Activated B cell treated with CpG ODN at 0.5 μM for 24 hours (primary cell): ENCODE measurements around the gene MADD. TPM values are rescaled to one million over a fixed set of nuclear protein-coding genes. Genes with fewer than 3 reads are reported as not detected.

Source experiments
- ATAC-seq: fragments of 200-7000 bp; cut with Tn5 transposase; one replicate; pipeline ENCODE4 v1.10.0; 2021; ENCODE audit warnings: low read depth, mild to moderate bottlenecking, moderate library complexity
- CTCF ChIA-PET: fragments of 350-600 bp; sonication (Branson Sonifier 250); formaldehyde crosslinking; loops from one replicate; lab custom pipeline; 2021; ENCODE audit warnings: antibody characterized with exemption; lab: Charles Lee
- POLR2A ChIA-PET: fragments of 350-600 bp; sonication (Branson Sonifier 250); formaldehyde crosslinking; loops from one replicate; lab custom pipeline; 2021; ENCODE audit warnings: antibody characterized with exemption; lab: Charles Lee
- DNase-seq: peaks from one replicate; pipeline ENCODE4 v3.0.0; 2022
- H3K27ac Mint-ChIP-seq: one replicate; pipeline ENCODE4 v1.8.0; 2020; ENCODE audit warnings: mixed read lengths
- H3K27me3 Mint-ChIP-seq: one replicate; pipeline ENCODE4 v1.8.0; 2021; ENCODE audit warnings: mixed read lengths
- H3K36me3 Mint-ChIP-seq: one replicate; pipeline ENCODE4 v1.8.0; 2021; ENCODE audit warnings: low read depth, mixed read lengths
- H3K4me1 Mint-ChIP-seq: one replicate; pipeline ENCODE4 v1.8.0; 2021; ENCODE audit warnings: mixed read lengths
- H3K4me3 Mint-ChIP-seq: one replicate; pipeline ENCODE4 v1.8.0; 2020; ENCODE audit warnings: mild to moderate bottlenecking, mixed read lengths
- H3K9me3 Mint-ChIP-seq: one replicate; pipeline ENCODE4 v1.8.0; 2020; ENCODE audit warnings: mixed read lengths
- intact Hi-C: fragments of 100-400 bp; cut with micrococcal nuclease; formaldehyde crosslinking; loops from one replicate; pipeline ENCODE4 v1.15.1; 2024
- total RNA-seq: library from RNA; stranded (reverse); gene quantifications from 2 replicates; pipeline ENCODE4 v1.2.3, GENCODE V29; 2022
- TF ChIP-seq, protein P1 (sequence below): fragments of 200-600 bp; IDR thresholded peaks from one replicate; pipeline ENCODE4 v1.8.0; 2022; ENCODE audit warnings: antibody characterized with exemption, mild to moderate bottlenecking

Gene MADD
- total RNA-seq, 1 donor from 2014 or later, result 86.9 TPM

GRCh38 chr11:47369676-47370075, 99.7 kb downstream of the MADD start:
- Mint-ChIP-seq H3K4me1 (peaks cover 52% of the 10 kb centered on the region), H3K36me3 (peaks cover 75% of the 10 kb centered on the region), H3K27me3 (no peaks in the 10 kb centered on the region), H3K4me3 (no peak overlapping the region), H3K27ac (peak overlapping the region; percentile 73), H3K9me3 (no peaks in the 10 kb centered on the region)
- DNase-seq (no peak), ATAC-seq (no peak)
- TF ChIP-seq, protein P1, sequence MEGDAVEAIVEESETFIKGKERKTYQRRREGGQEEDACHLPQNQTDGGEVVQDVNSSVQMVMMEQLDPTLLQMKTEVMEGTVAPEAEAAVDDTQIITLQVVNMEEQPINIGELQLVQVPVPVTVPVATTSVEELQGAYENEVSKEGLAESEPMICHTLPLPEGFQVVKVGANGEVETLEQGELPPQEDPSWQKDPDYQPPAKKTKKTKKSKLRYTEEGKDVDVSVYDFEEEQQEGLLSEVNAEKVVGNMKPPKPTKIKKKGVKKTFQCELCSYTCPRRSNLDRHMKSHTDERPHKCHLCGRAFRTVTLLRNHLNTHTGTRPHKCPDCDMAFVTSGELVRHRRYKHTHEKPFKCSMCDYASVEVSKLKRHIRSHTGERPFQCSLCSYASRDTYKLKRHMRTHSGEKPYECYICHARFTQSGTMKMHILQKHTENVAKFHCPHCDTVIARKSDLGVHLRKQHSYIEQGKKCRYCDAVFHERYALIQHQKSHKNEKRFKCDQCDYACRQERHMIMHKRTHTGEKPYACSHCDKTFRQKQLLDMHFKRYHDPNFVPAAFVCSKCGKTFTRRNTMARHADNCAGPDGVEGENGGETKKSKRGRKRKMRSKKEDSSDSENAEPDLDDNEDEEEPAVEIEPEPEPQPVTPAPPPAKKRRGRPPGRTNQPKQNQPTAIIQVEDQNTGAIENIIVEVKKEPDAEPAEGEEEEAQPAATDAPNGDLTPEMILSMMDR, result no peak
- ChIA-PET POLR2A (interaction anchor here (0.5 kb wide), 1 partner anchor 54 kb away, joined by 5 read pairs; no protein-coding TSS in a partner anchor), CTCF (interaction anchor here (0.6 kb wide), 1 partner anchor 43 kb away, joined by 5 read pairs; no protein-coding TSS in a partner anchor)
- intact Hi-C loops, result no loop called here

- Mint-ChIP-seq H3K27ac (no peak overlapping the region), H3K36me3 (peaks cover 71% of the 10 kb centered on the region), H3K4me3 (no peak overlapping the region), H3K27me3 (no peaks in the 10 kb centered on the region), H3K9me3 (no peaks in the 10 kb centered on the region), H3K4me1 (peaks cover 58% of the 10 kb centered on the region)
- DNase-seq, result no peak
- no peak for ATAC-seq
- CTCF ChIA-PET, result interaction anchor here (0.6 to 4.1 kb wide), 5 partner anchors 27 to 82 kb away, joined by 3 to 67 read pairs (median 22); no protein-coding TSS in a partner anchor
- POLR2A ChIA-PET, result interaction anchor here (2.5 kb wide), 1 partner anchor 19 kb away, joined by 16 read pairs; no protein-coding TSS in a partner anchor
- TF ChIP-seq, protein P1, result no peak
- intact Hi-C loops, result no loop called here
Measured at GRCh38 chr11:47372422-47372821, 102.5 kb downstream of the MADD start.

DNA sequence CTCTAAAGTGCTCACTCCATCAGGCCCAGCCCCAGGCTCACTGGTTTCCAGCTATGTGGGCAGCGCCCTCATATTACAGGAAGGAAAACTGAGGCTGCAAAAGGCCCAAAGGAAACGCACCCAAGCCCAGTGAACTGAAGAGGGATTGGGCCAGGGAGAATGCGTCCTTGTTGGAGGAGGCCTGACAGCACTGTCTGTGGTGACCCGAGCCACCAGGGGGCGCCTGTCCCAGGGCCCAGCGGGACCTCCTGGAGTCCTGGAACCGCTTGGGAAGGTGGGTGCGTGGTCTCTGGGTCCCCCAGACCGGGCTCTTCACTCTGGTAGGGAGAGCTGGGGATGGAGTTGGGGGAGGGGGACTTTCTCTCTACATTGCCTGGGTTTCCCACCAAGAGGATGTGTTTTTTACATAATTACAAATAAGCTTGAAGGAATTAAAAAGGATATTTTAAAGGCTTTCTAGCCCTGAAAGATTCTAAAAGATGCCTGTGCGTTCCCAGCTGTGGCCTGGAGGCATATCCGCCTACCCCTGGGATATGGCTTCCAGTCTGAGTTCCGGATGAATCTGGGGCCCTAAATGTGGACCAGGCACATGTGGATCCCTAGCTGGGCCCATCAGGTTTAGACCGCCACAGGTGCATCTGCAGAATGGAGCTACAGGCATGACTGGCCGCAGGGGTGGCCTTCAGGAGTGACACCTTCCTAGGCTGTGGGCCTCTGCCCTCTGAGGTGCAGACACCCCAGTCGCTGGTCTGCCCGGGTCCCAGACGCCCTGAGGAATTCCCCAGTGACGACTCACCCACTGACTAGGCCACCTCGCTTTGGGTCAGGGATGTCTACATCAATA, 104.2 kb downstream of the MADD start:
- ChIA-PET CTCF (interaction anchor here (0.6 to 4.1 kb wide), 19 partner anchors 9 to 181 kb away, joined by 3 to 67 read pairs (median 6); partner anchors contain the start of genes PSMC3 and SLC39A13), POLR2A (interaction anchor here (0.6 to 2.5 kb wide), 10 partner anchors 18 to 103 kb away, joined by 3 to 18 read pairs (median 6); partner anchors contain the start of gene PSMC3)
- Mint-ChIP-seq H3K36me3 (peaks cover 65% of the 10 kb centered on the region), H3K4me3 (no peak overlapping the region), H3K27ac (peak overlapping the region; percentile 70), H3K27me3 (no peaks in the 10 kb centered on the region), H3K9me3 (no peaks in the 10 kb centered on the region), H3K4me1 (peaks cover 54% of the 10 kb centered on the region)
- intact Hi-C loops, result loop anchor here (1.0 kb wide), 5 partner anchors 26 to 479 kb away; partner anchors contain the start of gene SLC39A13
- ATAC-seq, result no peak
- DNase-seq, result peak; percentile 81
- TF ChIP-seq, protein P1, result peak; percentile 83

DNA sequence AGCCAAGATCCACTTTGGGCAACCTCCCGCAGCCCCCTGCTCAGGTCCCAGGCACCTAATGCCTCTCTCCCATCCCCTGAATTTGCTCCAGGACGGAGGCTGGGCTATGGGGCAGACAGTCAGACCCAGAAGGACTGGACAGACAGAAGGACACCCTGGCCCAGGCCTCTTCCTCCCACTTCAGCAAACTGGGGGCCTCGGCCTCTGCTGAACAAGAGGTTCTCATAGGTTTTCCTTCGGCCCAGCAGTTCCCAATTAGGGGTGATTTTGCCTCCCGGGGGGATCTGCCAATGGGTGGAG, 104.7 kb downstream of the MADD start:
- Mint-ChIP-seq H3K36me3 (peaks cover 60% of the 10 kb centered on the region), H3K4me1 (peaks cover 49% of the 10 kb centered on the region), H3K27me3 (no peaks in the 10 kb centered on the region), H3K9me3 (no peaks in the 10 kb centered on the region), H3K27ac (peak overlapping the region; percentile 70), H3K4me3 (no peak overlapping the region)
- no peak for ATAC-seq
- intact Hi-C loops, result loop anchor here (1.0 to 5.0 kb wide), 6 partner anchors 26 to 479 kb away; partner anchors contain the start of genes CELF1 and SLC39A13
- TF ChIP-seq, protein P1, result no peak
- POLR2A ChIA-PET, result interaction anchor here (0.6 to 2.5 kb wide), 9 partner anchors 17 to 51 kb away, joined by 3 to 18 read pairs (median 6); partner anchors contain the start of gene PSMC3
- DNase-seq, result no peak
- CTCF ChIA-PET, result interaction anchor here (0.6 to 4.1 kb wide), 17 partner anchors 10 to 180 kb away, joined by 3 to 67 read pairs (median 7); partner anchors contain the start of genes PSMC3 and SLC39A13
